HS-5 (cell line): ENCODE measurements around the gene RSAD2.
"Not testable (repeated sequence)": the region's sequence is repeated elsewhere in the genome, so short reads cannot be mapped to it uniquely, and the experiment has no call there.

Experiments used
- DNase-seq: peaks from one replicate; pipeline ENCODE4 v3.0.0-alpha.2; 2012; ENCODE audit warnings: low read depth

RSAD2 gene, protein sequence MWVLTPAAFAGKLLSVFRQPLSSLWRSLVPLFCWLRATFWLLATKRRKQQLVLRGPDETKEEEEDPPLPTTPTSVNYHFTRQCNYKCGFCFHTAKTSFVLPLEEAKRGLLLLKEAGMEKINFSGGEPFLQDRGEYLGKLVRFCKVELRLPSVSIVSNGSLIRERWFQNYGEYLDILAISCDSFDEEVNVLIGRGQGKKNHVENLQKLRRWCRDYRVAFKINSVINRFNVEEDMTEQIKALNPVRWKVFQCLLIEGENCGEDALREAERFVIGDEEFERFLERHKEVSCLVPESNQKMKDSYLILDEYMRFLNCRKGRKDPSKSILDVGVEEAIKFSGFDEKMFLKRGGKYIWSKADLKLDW

DNA sequence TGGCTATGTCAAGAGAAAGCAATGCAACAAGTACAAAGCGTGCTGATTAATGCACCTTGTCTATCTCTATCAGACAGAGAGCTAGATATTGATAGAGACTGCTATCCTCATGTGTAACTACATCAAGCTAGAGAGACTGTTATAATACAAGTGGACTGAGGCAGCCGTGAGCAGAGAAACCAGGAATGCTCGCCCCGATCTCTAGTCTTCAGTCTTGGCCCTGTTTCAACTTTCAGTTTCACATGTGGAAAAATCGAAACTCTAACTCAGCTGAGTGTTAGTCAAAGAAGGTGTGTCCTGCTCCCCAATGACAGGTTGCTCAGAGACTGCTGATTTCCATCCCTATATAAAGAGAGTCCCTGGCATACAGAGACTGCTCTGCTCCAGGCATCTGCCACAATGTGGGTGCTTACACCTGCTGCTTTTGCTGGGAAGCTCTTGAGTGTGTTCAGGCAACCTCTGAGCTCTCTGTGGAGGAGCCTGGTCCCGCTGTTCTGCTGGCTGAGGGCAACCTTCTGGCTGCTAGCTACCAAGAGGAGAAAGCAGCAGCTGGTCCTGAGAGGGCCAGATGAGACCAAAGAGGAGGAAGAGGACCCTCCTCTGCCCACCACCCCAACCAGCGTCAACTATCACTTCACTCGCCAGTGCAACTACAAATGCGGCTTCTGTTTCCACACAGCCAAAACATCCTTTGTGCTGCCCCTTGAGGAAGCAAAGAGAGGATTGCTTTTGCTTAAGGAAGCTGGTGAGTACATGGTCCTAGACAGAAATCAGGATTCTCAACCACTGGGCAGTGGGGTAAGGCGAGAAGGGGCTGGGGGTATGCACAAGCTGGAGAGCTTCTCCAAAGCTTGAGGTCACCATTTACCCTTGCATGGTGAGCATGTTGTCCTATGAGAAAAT lies at the start of gene RSAD2:
Gene RSAD2, plus strand, starts transcription at position 376 of the 903 bp plus-strand sequence. Its CDS starts 24 bp downstream, at position 400.
- DNase-seq, result no peak

DNA sequence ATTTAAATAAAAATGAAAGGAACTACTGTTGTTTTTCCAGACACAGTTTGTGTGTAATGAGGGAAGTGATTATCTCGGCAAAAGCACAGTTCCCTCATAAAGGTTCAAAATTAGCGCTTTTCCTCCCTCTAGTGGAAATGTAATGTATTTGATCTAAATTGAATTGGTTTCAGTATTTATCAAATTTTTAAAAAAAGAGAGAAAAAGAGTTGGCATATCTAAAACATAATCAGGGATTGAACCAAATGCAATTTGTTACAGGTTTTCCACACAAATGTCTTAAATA lies 49.3 kb upstream of the RSAD2 start:
- no peak for DNase-seq

DNA sequence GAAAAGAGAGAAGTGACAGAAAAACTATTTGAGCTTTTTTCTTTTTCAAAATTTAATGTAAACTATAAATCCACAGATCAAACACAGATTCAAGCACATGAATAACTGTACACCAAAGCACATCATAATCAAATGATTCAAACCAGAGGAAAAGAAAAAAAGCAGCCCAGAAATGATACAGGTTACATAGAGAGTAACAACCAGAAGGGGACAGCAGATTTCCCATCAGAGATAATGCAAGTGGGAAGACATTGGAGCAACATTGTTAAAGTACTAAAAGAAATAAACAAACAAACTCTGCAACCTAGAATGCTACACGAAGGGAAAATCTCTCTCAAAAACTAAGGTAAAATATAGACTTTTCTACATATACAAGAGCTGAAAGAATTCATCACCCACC lies 46.3 kb upstream of the RSAD2 start:
- no peak for DNase-seq

DNA sequence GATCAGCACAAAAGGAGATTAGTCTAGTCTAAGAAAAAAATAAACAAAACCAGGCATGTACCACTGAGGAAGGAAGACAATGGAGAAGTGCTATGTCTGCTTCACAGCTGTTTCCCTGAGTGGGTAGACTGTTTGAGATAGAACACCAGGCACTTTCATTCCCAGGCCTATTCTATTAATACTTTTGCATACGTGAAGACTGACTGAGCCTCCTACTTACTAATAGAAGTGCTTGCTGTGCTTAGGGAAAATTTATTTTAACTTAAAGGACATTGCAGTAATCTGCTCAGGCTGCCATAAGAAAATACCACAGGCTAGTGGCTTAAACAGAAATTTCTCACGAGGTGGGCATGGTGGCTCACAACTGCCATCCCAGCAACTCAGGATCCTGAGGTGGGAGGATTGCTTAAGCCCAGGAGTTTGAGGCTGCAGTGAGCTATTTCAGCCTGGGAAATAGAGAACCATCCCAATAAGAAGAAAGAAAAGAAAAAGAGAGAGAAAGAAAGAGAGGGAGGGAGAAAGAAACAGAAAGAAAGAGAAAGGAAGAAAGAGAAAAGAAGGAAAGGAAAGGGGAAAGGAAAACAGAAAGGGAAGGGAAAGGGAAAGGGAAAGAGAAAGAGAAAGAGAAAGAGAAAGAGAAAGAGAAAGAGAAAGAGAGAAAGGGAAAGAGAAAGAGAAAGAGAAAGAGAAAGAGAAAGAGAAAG lies 44.8 kb upstream of the RSAD2 start:
- no peak for DNase-seq

DNA sequence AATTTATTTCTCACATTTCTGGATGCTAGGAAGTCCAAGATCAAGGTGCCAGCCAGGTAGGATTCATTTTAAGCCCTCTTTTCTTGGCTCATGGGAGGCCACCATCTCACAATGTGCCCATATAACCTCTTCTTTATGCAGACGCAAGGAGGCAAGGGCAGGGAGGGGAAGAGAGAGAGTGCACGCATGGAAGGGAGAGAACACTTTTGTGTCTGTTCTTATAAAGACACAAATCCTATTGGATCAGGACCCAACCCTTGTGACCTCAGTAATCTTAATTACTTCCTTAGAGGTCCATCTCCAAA lies 44.3 kb upstream of the RSAD2 start:
- DNase-seq, result no peak

DNA sequence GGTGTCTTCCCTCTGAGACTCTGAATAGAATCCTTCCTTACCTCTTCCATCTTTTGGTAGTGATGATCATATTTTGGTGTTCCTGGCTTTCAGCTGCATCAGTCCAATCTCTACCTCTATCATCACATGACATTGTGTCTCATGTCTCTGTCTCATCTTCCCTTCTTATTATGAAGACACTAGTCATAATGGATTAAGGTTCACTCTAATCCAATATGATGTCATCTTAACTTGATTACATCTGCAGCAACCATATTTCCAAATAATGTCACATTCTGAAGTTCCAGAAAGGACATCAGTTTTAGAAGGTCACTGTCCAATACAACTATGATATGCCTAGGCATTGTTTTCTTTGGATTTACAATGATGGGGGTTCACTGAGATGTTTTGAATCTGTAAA lies 43.4 kb upstream of the RSAD2 start:
- DNase-seq, result no peak

DNA sequence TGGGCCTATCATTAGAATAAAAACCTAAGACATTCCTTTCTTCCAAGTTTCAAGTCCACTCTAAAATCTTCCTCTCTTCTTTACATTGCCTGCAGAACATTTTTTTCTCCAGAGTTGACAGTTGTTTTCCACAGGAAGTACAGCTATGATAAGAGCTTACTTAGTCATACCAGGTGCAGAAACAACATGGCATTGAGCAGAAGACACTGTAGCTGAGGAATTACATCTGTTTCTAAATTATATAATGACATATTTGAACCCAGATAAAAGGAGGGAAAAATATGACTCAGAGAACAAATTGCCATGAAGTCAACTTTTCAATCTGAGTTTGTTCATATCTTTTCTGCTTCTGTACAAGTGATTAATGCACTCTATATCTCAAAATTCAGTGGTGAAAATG lies 42.1 kb upstream of the RSAD2 start:
- no peak for DNase-seq

DNA sequence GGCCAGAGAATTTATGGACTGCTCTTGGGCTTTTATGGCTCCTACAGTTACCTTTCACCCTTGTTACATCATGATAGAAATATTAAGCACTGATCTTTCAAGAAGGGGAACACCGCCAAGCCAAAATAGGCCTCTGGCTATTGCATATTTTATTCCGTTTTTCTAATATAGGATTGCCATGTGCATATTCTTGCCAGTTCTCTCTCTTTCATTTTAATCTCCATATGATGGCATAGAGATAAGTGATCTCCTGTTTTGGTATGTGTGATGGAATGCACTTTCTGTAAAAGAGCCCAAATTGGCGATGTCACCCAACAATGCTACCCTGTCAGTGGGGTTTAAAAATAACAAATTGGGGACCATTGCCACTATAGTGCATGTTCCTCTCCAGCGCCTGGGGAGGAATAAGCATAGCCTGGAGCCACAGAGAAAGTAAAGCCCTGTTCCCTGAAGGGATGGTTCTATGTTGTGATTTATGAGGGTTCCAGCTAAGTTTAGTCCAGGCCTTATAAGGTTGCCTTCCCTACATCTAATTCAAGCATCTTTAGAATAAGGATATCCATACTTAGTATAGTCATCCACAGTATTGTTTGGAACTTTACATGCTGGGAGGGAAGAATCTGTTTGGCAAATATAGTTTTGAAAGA lies 38.8 kb upstream of the RSAD2 start:
- DNase-seq, result no peak

DNA sequence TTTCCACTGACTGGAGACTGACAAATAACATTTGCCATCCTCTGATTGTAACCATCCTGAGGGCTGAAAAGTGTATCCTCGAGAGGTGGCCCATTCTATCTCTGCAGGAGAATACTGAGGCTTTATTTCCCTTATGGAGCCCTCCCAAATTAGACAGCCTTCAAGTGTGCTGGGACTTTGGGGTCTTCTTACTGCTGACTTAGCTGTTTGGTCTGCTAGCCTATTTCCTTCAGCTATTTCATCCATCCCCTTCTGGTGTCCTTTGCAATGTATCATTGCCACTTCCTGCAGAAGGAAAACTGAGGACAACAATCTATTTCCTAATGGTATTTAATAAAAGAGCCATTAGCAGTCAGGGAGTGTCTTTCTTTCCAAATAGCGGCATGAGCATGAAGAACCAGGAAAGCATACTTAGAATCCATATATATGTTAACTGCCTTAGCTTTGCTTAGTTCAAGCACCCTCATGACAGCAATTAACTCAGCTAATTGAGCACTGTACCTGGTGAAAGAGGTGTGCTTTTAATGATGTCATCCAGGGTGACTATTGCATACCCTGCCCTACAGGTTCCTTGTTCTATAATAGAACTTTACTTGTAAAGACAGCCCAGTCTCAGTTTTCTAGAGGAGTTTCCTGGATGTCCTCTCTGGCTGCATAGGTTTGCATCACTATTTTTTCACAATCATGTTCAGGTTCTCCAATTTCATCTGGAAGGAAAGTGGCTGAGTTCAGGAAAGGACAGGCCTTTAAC lies 35.9 kb upstream of the RSAD2 start:
- DNase-seq, result no peak

DNA sequence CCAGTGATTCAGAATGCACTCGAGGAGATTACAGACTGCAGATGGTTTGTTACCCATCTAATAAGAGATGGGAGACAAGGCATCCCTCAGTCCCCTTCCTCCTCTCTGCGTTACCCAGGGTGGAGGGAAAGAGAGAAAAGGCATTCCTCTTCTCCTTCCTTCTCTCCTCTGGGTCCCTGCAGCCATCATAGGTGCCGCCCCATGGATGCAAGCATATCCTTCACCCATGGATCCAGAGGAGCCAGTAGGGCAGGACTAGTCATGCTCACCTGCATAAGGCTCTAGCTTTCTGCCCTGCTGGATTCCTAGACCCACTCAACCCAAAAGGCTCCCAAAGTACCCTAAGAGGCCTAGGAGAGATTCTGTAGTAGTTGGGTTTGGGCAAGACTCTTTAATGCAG lies 32.3 kb upstream of the RSAD2 start:
- DNase-seq, result no peak

DNA sequence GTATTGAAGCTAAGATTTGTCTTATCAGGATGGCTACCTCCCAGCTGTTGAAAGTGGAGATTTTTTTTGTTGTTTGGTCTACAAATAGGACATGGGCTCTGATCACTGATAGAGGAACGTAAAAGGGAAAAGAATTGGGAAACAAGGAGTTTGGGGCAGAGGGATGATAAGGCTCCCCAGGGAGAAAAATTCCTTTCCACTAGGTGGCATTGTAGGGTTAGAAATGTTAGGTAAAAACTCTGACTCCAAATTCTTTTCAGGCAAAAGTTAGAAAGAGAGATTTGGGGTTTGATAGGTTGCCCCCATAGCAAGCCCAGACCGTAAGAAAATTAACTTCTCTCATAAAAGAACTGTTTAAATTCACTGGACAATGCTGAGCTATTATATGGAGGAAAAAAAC lies 31.7 kb upstream of the RSAD2 start:
- DNase-seq, result no peak

DNA sequence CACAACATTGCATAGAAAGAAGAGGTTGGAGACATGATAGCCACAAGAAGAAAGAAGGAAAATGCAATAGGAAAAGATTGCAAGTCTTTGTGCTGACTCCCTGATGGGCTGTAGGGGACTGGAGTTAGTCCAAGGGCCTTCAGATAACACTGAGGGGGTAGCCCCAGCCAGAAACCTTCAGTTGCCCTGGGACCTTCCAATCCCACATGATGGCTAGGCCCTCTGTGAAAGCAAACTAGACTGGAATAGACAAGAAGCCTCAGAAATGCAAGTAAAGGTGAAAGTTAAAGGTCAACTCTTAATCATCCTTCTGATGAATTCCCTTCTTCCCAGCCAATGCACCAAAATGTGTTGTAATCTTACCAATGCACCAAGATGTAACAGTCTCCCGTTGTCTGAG lies 31.0 kb upstream of the RSAD2 start:
- no peak for DNase-seq

DNA sequence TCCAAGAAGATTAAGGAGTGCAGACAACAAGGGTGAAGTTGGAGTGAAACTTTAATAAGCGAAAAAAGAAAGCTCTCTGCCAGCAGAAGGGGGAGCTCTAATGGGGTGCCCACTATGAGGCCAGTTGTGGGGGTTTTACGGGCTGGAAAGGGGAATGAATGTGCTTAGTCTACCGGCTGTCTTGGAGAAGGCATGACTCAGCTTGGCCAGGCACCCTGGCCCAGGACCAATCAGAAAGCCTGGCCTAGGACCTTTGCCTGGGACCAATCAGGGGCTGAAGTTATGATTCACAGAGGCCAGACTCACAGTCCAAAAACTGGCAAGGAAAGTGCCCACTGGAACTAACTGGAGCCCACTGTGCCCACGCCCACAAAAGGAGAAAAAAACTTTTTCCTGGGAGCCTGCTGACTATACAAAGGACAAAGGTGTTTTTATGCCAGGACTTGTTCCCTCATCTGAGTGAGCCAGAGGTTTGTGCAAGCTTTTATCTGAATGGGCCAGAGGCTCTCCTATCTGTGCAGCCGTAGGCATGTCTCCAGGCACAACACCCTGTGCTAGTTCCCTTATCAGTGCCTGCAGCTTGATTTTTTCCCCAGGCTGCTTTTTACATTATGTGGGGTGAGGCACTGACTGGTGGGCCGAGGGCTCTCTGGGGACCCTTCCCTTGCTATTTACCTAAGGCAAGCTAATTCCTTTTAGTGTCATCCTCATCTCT lies 30.5 kb upstream of the RSAD2 start:
- no peak for DNase-seq

DNA sequence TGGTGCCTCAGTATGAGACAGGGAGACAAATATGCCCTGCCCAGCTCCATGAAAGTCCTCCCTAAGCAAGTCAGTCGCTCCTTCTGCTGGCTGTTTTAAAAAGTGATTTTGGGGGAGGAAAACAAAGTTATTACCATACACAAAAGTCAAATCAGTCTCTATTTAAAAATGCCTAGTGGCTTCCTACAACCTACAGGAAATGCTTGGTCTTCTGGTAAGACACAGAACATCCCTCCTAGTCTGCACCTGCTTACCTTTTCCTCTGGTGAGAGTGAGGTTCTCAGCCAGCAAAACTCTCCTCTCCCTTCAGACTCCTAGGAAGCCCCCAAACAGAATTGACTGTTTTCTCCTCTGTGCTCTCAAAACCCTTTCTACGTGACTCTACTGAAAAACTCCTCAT lies 25.4 kb upstream of the RSAD2 start:
- DNase-seq, result no peak

DNA sequence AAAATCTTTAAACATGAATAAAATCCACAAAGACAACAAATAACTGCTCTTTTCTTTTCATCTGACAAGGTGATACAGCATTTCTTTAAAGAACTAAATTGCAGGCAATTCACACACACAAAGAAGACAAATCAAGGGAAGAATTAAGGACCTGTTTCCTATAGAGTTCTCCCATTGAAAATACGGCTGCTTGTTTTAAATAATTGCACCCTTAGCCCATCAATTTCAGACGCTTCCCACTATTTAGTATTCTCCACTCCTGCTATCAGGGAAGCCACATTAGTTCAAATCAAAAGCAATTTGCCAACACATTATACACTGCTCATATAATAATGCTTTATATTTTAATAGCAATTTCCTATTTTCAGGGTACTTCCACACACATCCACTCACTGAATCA lies 23.2 kb upstream of the RSAD2 start:
- DNase-seq, result no peak

DNA sequence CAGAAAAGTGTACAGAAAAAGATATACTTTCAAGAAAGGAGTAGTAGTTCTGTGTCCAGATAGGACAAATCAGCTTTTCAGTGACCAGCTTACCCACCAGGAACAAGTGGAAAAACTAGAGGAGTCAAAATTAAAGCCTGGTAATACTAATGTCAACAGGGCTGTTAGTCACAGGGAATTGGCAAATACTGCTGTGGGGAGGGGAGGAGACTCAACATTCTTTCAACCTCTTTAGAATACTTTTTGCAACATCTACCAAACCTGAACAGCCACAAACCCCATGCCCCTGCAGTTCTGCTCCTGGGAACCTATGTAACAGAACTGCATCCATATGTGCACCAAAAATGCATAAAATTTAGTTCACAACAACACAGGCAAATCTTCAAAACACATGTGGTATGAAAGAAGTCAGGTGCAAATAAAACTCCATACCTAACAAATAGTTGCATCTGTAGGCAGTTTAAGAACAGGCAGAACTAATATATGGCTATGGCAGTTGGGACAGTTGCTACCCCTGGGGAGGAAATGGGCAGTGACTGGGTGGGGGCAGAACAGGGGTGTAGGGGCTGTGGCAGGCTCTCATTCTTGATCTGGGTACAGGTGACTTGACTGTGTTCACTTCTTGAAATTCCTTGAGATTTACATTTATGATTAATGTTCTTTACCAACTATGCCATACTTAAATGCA lies 21.6 kb upstream of the RSAD2 start:
- no peak for DNase-seq

DNA sequence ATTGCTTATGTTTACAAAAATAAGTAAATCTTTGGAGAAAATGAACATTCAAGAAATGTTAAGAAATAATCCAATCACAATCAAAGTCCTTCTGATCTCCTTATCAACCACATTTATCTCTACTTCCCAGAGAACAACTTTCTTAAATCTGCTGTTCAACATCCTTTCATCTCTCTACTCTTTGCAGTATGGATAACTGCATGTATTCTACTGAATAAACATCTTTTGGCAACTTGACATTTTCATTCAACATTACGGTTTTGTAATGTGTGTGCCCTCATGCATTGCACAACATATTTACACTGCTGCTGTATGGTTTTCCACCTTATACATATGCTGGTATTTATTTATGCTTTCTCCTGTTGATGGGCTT lies 21.0 kb upstream of the RSAD2 start:
- no peak for DNase-seq

DNA sequence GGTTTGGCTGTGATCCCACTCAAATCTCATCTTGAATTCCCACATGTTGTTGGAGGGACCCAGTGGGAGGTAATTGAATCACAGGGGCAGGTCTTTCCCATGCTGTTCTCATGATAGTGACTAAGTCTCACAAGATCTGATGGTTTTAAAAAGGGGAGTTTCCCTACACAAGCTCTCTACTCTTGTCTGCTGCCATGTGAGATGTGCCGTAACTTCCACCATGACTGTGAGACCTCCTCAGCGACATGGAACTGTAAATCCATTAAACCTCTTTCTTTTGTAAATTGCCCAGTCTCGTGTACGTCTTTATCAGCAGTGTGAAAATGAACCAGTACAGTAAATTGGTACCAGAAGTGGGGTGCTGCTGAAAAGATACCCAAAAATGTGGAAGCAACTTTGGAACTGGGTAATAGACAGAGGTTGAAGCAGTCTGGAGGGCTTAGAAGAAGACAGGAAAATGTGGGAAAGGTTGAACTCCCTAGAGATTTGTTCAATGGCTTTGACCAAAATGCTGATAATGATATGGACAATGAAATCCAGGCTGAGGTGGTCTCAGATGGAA lies 19.0 kb upstream of the RSAD2 start:
- not testable (repeated sequence) for DNase-seq

DNA sequence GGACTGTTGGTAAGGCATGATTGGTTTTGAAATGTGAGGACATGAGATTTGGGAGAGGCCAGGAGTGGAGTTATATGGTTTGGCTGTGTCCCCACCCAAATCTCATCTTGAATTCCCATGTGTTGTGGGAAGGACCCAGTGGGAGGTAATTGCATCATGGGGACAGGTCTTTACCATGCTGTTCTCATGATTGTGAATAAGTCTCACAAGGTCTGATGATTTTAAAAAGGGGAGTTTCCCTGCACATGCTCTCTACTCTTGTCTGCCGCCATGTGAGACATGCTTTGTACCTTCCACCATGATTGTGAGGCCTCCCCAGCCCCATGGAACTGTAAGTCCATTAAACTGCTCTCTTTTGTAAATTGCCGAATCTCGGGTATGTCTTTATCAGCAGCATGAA lies 17.3 kb upstream of the RSAD2 start:
- no peak for DNase-seq

DNA sequence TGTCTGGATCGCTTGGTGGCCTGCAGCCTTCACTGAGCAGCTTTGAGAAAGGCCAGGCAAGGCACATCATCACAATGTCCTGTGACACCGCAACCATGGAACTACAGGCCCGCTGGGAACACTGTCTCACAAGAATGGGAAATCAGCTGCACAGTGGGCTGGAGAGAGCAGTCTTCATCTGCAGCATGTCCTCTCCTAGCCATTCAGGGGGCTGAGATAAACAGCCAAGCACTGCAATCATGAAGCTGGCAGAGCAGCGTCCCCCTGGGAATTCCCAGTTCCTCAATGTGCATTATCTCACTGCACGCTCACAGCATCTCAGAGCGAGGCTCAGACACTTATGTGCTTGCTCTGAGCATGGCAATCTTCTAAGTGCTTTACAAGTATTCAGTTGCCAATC lies 13.8 kb upstream of the RSAD2 start:
- no peak for DNase-seq
